Esophagus muscularis mucosa (tissue), 4 donors: ENCODE results near the gene DNAJC25.

Experiments
- CTCF ChIP-seq, 3 experiments: fragments of 200-600 bp in 2 of 3; fragments of 450-650 bp in 1 of 3; sonication (generic) in 2 of 3; IDR thresholded peaks; one replicate each; pipeline ENCODE4 v1.5.1; 2017 to 2019; ENCODE audit warnings: antibody characterized with exemption in 3 of 3, mild to moderate bottlenecking in 2 of 3, moderate library complexity in 1 of 3
- EP300 ChIP-seq: sonication (generic); formaldehyde crosslinking; IDR thresholded peaks from one replicate; pipeline ENCODE4 v1.6.1; 2017; ENCODE audit warnings: antibody characterized with exemption
- POLR2A ChIP-seq: fragments of 450-650 bp; IDR thresholded peaks from one replicate; pipeline ENCODE4 v1.6.1; 2017; ENCODE audit warnings: antibody characterized with exemption, moderate library complexity, mild to moderate bottlenecking, low read depth
- POLR2AphosphoS5 ChIP-seq, 2 donors: sonication (generic); formaldehyde crosslinking; IDR thresholded peaks; one replicate each; pipeline ENCODE4 v1.6.1; 2017; ENCODE audit warnings: antibody characterized with exemption in 2 of 2

GRCh38 chr9:111586378-111586777 lies 44.8 kb upstream of the DNAJC25 start:
- no peak for TF ChIP-seq CTCF (IDR thresholded peaks at IDR 0.05)
- TF ChIP-seq POLR2AphosphoS5 (IDR thresholded peaks at IDR 0.05), result no peak
- no peak for TF ChIP-seq POLR2A
- no peak for TF ChIP-seq EP300
